Choroid plexus epithelial cell (primary cell): ENCODE measurements around the gene M1AP.

Experiments
- DNase-seq: peaks from one replicate; pipeline ENCODE4 v3.0.0-alpha.2; 2010; ENCODE audit warnings: low read depth
- H3K4me3 ChIP-seq: 2 replicates; pipeline ENCODE4 v1.5.1; 2011; ENCODE audit warnings: low read depth, mild to moderate bottlenecking, control low read depth, low read length, moderate library complexity
- CTCF ChIP-seq: conservative IDR thresholded peaks from 2 replicates; pipeline ENCODE4 v1.5.1; 2011; ENCODE audit warnings: low read depth, mild to moderate bottlenecking, control low read depth, inconsistent platforms, low read length, moderate library complexity

The M1AP gene

DNA sequence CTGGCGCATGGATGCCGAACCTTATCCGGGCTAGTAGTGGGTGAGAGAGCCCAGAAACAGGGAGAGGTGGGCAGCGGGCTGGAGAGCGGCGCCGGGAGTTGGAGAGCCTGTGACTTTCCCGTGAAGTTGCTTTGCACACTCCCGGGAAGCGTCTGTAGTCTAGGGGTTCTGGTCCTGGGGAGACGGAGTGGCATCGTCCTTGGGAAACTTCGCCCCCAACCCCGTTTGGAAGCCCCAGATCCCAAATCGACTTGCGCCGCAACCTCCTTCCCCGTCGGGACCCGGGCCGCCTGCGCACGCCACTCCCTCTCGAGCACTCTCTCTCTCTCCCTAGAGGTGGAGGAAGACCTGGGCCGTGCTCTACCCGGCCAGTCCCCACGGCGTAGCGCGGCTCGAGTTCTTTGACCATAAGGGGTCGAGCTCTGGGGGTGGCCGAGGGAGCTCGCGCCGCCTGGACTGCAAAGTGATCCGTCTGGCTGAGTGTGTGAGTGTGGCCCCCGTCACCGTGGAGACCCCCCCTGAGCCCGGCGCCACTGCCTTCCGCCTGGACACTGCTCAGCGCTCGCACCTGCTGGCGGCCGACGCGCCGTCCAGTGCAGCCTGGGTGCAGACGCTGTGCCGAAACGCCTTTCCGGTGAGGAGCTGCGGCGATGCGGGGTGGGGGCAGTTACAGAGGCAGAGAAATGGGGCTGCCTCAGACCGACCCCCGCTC, 93.2 kb downstream of the M1AP start:
- TF ChIP-seq CTCF = no peak
- DNase-seq = peak; percentile 50
- H3K4me3 ChIP-seq = peak overlapping the region; percentile 87

DNA sequence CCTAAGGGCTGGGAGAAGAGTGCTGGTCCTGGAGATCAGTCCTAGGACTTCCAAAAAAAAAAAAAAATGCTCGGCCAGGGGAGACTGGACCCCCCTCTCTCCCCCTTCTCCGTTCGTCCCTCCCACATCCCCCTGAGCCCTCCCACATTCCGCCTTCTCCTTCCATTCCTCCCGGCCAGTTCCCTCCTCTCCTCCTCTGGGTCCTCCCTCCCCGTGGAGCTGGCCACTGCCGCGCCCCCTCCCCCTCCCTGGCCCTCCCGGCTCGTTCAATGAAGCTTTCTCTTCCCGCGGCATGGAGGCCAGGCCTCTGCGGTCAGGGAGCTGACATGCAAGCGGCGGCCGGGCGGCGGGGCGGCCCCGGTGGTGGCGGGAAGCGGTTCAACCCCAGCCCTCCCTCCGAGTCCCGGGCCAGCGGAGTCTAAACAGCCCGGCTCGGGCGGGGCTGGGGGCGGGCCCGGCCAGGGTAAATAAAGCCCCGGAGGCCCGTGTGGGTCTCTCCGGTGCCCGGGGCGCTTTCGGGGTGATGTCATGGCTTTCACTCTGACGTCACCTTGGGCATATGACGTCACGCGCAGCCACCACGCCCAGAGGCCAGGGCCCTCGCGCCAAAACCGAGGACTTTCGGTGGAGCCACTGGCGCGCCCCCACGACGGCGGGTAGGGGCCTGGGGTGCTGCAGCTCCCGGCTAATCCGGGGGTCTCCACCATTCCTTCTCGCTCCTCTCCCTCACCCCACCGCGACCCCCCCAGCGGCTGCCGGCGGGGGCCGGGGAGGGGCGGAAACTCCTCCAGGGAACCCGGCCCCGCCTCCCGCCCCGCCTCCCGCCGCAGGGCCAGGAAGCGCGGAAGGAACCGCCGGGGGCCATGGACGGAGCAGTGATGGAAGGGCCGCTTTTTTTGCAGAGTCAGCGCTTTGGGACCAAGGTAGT, 94.0 kb downstream of the M1AP start, which contains the start of the genes DOK1 and LOXL3:
TSS of gene DOK1 (plus strand) at position 829 of the 928 bp plus-strand sequence. CDS start at position 864, 35 bp downstream.
TSS of gene LOXL3 (minus strand) at position 51 of the 928 bp plus-strand sequence. CDS start 1,308 bp downstream, outside the sequence.
- DNase-seq = peak; percentile 88
- TF ChIP-seq CTCF = no peak
- peak within 1 kb of the TSS; percentile 87 for H3K4me3 ChIP-seq

GRCh38 chr2:74552914-74553811, 95.0 kb downstream of the M1AP start:
- TF ChIP-seq CTCF = no peak
- DNase-seq = no peak
- peak overlapping the region; percentile 87 for H3K4me3 ChIP-seq

- no peak for DNase-seq
- H3K4me3 ChIP-seq = no peak overlapping the region
Measured at GRCh38 chr2:74551942-74552913, 95.9 kb downstream of the M1AP start.

GRCh38 chr2:74551530-74551929, 96.6 kb downstream of the M1AP start:
- DNase-seq = no peak
- TF ChIP-seq CTCF = no peak
- no peak overlapping the region for H3K4me3 ChIP-seq

More at GRCh38 chr2:74551942-74552913, 95.9 kb downstream of the M1AP start:
- no peak for TF ChIP-seq CTCF
